NCI-H345 (cell line): ENCODE measurements around the gene PARK7.
A peak's percentile ranks its signal among the peaks of the same experiment; 100 is the strongest.
"Not testable (repeated sequence)": the region's sequence is repeated elsewhere in the genome, so short reads cannot be mapped to it uniquely, and the experiment has no call there.

Experiments
- DNase-seq: peaks from one replicate; lab custom pipeline; 2025; lab: John Stamatoyannopoulos, UW

The PARK7 gene

DNA sequence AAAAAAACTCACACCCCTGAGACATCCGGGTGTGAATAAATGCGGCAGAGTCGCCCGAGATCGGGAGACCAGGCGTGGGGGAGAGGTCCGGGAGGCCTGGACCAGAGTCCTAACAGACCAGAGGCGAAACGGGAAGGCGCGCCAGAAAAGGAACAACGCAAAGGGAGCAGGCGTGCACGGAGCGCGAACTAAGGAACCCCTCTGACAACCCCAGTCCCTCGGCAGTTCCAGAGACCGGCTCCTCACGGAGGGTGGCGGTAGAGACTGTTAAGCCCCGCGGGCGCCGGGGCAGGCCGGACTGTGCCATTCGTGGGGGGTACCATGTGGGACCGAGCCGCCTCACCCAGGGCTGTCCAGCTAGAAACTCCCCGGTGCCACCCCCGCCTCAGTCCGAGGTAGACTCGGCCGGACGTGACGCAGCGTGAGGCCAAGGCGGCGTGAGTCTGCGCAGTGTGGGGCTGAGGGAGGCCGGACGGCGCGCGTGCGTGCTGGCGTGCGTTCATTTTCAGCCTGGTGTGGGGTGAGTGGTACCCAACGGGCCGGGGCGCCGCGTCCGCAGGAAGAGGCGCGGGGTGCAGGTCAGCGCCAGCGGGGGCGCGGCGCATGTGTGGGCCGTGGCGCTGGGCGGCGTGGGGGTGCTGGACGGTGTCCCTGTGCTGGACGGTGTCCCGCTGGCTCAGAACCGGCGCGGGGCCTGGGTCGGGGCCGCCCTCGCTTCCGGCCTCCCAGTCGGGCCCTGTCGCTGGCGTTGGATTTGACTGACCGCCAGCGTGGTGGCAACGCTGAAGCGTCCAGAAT, at the start of gene PARK7:
Gene PARK7 (plus strand): TSS at position 496 of the 798 bp plus-strand sequence. CDS start 1,075 bp downstream, outside the sequence.
- DNase-seq: peak; percentile 99

GRCh38 chr1:7912145-7912544, 49.4 kb upstream of the PARK7 start:
- DNase-seq: no peak

GRCh38 chr1:7912743-7913557, 48.6 kb upstream of the PARK7 start:
- DNase-seq: no peak

DNA sequence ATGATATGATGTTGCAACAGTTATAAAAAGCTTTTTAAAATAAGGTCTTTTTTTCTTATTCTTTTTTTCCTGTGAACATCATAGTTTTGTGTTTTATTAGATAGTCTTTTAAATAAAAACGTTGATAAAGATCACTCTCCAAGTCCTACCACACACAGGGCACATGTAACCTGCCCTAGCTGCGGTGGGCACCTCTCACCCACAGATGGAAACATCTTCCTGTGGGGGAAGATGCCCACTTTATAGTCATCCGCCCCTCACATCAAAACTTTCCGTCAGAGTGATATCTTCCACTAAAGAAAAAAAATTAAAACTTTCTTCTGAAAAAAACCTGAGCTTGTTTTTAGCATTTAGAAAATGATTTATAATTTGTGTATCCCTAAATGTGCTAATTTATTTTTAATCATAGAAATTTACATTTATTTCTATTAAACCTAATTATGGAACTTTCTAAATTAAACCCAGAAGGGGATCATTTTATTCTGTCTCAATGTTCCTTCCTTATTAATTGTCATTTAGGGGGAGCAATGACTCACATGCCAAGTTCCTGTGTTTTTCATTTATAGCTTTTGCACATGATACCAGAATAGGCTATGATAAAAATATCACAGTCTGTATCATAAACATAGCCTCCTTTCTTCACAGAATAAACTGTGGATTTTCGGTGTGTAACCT, 45.5 kb upstream of the PARK7 start:
- no peak for DNase-seq

DNA sequence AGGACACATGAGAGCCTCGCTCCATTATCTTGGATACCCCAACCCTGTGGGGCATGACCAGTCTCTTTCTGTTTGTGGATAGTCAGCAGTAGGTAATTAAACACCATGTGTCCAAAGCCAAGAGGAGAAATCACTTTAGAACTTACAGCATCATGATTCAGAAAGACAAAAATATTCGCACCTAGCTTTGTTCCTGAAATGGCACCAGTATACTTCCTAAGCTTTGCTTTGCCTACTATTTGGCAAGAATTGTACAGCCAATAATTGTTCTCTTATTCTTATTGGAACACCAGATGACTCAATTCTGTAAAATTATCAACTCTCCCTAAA, 45.0 kb upstream of the PARK7 start:
- no peak for DNase-seq

GRCh38 chr1:7917971-7918370, 43.5 kb upstream of the PARK7 start:
- not testable (repeated sequence) for DNase-seq

DNA sequence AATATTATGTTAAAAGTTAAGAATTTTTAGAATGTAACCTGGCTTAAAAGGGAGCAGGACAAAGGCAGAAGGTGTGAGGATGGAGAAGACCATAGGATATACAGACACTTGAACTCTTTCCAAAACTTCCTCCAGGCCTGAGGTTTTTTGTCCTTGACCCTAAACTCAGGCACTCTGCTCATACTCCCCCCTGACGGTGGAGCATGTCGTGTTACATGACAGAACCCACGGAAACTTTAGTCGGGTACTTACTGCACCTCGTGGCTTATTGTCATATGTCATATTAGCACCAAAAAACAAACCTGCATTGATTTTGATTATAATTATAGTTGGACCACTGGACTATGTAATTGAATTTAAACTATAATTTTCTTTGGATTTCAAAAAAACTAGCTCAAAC, 41.6 kb upstream of the PARK7 start:
- DNase-seq: no peak

DNA sequence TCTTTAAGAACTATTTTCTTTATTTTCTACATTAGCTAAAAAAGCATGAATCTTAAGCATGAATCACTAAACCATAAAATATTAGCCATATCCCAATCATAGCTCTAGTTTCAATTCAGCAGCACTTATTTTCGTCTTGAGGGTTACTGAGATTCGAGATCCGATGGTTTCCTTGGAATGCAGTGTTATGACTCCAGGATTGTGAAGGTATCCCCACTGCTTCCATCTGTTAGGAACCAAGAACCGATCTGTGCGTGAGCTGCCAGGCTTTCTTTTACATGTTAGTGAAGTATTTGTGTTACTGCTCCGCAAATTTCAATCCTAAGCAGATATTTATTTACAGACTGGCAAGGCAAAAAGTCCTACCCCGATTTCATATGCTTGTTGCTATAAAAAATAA, 39.7 kb upstream of the PARK7 start:
- no peak for DNase-seq

GRCh38 chr1:7922301-7922700, 39.2 kb upstream of the PARK7 start:
- no peak for DNase-seq

GRCh38 chr1:7927061-7927460, 34.5 kb upstream of the PARK7 start:
- not testable (repeated sequence) for DNase-seq

GRCh38 chr1:7928247-7928646, 33.3 kb upstream of the PARK7 start:
- no peak for DNase-seq

GRCh38 chr1:7929637-7930036, 31.9 kb upstream of the PARK7 start:
- DNase-seq: no peak

DNA sequence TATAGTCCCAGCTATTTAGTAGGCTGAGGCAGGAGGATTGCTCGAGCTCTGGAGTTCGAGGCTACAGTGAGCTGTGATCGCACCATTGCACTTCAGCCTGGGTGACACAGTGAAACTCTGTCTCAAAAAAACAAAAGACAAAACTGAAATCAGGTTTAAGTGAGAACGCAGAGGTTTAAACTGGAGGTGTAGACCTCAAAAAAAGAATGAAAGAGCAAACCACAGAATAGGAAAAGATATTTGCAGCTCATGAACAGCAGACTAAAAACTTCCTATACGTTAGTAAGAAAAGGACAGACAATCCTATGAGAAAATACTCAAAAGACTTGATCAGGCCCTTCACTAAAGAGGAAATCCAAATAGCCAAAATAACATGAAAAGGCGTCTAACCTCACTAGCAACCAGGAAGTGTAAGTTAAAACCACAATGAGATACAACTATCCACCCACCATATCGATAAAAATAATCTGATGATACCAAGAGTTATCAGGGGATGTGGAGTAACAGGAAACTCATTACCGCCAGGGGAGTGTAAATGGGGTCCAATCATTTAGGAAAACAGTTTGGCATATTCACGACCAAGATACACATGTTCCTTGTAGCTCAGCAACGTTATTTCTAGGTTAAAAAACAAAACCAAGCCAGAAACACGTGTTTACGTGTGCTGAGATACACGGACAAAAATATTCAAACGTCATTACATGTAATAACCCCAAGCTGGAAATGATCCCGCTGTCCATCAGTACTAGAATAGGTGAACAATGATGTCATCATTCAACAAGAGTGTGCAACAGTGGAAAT, 30.7 kb upstream of the PARK7 start:
- DNase-seq: no peak

GRCh38 chr1:7931446-7931812, 30.1 kb upstream of the PARK7 start:
- DNase-seq: no peak

GRCh38 chr1:7932524-7933138, 28.9 kb upstream of the PARK7 start:
- no peak for DNase-seq

GRCh38 chr1:7938070-7938469, 23.4 kb upstream of the PARK7 start:
- no peak for DNase-seq

DNA sequence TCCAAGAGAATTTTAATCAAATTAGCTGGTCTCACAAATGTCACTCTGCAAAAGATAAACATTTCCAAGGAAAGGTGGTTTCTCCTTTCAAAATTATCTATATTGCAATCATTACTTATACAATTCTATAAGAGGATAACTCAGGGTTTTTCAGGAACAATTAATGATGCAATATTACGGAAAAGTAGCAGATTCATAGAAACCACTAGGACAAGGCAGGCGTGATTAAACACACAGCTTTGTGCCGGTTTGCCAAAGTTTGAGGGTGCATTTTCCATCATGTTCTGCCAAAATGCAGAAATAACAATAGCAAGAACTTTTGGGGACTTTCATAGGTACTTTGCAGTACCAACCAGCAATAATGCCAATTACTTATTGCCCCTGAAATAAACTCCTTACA, 21.5 kb upstream of the PARK7 start:
- DNase-seq: no peak

GRCh38 chr1:7940745-7941436, 20.6 kb upstream of the PARK7 start, which contains the start of gene TNFRSF9:
TSS of gene TNFRSF9 (minus strand) at chr1:7940839. CDS start at chr1:7939994, 845 bp downstream.
- DNase-seq: no peak

DNA sequence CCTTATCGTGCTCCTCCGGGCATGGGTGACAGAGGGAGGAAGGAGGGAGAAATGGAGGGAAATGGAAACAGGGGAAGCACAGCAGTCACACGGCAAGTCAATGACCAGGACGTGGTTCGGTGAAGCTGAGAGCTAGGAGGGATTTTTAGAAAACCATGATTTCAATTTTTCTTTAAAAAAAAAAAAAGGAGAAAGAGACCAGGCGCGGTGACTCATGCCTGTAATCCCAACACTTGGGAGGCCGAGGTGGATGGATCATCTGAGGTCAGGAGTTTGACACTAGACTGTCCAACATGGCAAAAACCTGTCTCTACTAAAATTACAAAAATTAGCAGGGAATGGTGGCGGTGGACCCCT, 20.1 kb upstream of the PARK7 start:
- no peak for DNase-seq

DNA sequence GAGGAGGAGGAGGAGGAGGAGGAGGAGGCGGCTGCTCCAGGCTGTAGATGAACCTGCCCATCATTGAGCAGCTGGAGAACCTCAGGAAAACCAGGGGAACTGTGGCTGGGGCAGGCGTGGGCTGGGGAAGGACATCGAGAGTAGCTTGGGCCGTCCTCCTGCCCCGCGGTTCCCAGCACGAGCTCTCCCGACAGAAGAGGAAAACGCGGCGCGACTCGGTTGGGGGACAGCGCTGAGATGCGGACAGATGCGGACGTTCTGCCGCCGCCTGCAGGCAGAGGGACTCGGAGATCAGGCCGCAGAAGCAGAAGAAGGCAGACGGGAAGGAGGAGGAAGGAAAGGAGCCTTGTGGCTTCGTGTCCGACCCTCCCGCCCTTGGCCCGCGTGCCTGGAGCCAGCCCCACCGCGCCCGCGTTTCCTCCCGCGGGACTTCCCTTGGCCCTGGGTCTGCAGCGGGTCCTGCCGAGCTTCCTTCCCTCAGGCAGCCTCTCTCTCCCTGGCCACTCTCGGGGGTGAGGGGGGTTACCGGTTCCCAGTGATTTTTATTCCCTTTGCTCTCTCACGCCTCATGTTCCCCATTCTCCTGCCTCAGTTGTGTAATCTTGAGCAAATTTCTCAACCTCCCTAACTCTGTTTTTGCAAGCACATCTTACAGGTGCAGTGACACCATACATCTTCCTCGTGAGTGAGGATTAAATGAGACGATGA, 19.1 kb upstream of the PARK7 start:
- no peak for DNase-seq
